GM04503 (cell line): ENCODE measurements around the gene SKA1.
"Not testable (repeated sequence)": the region's sequence is repeated elsewhere in the genome, so short reads cannot be mapped to it uniquely, and the experiment has no call there.

Source experiments
- DNase-seq: peaks from one replicate; pipeline ENCODE4 v3.0.0-alpha.2; 2012; ENCODE audit warnings: low read depth

Gene SKA1

DNA sequence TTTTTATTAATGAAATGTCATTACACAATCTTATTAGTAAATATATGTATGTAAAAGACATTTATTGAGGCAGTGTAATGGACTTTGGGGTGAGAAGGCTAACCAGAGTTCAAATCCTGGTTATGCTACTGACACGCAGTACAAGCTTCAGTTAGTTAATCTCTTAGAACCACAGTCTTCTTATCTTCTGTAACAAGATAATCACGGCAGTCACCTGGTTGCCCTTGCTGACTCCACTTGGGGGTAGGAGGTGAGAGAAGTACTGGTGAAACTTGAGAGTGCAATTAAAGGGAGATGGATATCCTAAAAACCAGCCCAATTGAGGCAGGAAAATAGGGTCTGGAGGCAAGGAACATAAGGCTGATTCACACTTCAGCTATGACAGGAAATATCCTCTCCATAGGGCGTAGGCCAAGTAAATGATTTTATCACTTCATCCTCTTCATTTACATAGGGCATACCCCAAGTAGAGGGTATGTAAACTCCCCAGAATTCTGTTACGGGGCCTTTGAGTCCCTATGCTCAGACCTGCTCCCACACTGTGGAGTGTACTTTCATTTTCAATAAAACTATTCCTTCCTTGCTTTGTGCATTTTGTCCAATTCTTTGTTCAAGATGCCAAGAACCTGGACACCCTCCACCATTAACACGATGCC lies 21.3 kb downstream of the SKA1 start:
- DNase-seq, result no peak

DNA sequence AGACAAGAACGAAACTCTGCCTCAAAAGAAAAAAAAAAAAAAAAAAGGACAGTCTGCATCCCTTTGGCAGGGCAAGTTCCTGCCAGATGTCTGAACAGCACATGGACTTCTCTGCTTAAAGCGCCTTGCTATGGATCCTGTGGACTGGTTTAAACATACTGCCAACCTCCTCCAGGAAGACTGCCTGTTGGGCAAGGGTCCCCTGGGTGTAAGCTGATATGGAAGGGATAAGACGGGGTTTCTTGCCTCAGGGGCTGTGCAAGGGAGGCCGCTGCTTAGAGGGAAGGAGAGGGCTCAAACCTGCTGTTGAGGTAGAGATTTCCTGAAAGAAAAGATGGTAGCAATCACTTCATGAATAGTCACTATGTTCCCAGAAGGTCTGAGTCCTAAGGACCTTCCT lies 22.2 kb downstream of the SKA1 start:
- DNase-seq, result no peak

DNA sequence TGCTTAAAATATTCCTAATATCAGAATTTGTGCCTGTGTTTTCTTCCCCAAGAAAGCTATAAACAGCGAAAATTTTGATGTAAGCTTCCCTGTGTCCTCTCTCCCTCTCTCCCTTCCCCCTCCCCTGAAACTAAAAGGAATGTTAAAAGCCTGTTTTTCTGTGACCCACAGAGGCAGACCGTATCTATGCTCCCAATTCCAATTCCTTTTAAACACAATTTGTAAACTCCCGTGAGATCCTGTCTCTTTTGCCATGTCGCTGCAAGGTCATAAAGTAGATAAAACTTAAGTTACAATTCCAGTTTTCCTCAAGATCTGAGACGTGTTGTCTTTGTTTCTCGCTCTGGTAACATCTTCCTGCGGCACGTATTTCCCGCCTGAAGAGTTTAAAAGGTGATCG lies 23.3 kb downstream of the SKA1 start:
- no peak for DNase-seq

DNA sequence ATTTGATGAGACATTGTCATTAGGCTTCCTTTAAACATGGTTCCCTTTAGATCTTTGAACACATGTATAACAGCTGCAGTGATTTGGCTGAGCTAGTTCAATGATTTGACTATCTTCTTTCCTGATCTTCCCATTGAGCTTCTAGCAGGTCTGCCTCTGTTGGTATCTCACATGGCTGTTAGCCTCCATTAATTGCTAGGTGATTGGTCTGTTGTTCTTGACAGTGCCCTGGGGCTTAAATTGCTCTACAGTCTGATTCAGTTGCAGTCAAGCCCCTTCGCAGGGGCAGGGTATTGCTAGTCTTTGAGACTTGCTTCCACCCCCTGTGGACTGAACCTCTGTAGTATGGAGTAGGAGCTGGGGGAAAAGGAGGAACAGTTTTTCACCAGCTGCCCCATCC lies 24.1 kb downstream of the SKA1 start:
- no peak for DNase-seq

DNA sequence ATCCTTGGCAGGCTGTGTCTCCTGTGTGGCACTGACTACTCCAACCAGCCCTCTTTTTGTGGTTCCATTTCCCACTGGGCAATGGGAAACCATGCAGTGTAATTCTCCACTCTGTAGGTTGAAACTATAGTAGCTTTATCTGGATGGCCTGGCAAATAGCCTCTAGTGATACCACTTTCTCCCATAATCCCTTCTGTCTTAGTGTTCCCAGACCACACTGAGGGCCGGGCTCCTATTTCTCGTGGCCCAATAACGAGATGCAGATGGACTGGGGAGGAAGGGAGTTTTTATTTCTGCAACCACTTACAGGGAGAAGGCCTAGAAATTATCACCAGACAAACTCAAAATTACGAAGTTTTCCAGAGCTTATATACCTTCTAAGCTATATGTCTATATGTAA lies 24.7 kb downstream of the SKA1 start:
- DNase-seq, result no peak

DNA sequence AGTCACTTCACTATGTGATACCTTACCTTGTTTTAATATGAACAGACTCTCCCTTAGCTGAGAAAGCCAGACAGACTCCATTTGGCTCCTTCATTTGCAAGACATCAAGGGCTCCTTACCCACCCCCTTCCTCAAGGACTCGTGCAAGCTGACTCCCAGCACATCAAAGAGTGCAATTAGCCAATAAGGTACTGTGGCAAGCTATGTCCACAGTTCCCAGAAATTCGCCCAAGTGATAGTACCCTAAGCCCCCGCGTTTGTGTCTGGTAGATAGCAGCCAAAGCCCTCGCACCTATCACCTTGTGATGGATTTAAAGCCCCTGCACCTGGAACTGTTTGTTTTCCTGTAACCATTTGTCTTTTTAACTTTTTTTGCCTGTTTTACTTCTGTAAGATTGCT lies 25.6 kb downstream of the SKA1 start:
- not testable (repeated sequence) for DNase-seq

DNA sequence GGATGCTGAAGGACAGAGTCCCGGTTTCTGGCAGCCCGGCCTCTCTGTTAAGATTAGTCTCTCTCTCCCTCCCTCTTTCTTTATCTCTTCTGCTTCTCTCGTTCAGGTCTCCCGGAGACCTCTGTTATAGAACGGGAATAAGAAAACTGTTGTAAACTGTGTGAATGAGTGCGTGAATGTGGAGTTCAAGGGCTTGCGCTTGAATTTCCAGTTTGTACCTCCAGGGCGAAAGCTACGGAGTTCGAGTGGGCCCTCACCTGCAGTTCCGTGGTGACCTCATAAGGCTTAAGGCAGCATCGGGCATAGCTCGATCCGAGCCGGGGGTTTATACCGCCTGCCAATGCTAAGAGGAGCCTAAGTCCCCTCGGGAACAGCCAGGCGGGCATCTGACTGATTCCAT lies 26.4 kb downstream of the SKA1 start:
- DNase-seq, result no peak

DNA sequence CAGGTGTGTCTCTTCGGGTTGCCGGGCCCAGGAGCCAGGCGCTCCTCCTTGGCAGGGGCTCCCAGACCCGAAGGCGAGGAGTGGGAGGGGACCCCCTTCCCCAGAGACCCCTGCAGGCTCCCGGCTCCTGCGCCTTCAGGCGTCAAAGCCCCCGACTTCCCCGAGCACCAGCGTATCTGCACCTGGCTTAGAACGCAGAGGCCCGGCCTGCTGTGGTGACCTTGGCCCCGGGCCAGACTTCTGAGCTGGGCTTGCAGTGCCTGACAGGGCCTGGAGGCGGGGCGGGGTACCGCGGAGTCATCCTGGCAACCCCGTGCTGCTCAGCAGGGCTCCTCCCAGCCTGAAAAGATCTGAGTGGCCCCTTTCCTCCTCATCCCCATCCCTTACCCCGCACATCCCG lies 27.0 kb downstream of the SKA1 start:
- no peak for DNase-seq

DNA sequence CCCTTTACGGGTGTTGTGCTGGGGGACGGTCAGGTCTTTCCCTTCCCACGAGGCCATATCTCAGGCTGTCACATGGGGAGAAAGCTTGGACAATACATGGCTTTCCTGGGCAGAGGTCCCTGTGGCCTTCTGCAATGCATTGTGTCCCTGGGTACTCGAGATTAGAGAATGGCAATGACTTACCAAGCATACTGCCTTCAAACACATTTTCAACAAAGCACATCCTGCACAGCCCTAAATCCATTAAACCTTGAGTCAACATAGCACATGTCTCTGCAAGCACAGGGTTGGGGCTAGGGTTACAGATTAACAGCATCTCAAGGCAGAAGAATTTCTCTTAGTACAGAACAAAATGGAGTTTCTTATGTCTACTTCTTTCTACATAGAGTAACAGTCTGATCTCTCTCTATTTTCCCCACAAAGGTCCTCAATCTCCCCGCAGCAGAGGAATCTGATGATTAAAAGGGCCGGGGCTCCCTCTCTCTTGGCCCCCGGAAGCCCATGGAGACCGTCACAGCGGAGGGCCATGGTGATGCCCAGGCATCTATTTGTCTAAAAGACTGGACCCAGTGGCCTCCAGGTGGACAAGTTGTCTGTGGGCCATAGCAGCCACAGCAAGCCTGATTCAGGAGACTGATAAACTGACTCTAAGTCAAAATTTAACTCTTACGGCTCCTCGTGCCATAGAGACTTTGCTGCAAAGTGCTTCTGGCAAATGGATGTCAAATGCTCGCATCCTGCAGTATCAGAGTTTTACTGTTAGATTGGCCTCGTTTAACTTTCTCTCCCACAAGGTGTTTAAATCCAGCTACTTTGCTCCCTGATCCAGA lies 30.1 kb downstream of the SKA1 start:
- not testable (repeated sequence) for DNase-seq

DNA sequence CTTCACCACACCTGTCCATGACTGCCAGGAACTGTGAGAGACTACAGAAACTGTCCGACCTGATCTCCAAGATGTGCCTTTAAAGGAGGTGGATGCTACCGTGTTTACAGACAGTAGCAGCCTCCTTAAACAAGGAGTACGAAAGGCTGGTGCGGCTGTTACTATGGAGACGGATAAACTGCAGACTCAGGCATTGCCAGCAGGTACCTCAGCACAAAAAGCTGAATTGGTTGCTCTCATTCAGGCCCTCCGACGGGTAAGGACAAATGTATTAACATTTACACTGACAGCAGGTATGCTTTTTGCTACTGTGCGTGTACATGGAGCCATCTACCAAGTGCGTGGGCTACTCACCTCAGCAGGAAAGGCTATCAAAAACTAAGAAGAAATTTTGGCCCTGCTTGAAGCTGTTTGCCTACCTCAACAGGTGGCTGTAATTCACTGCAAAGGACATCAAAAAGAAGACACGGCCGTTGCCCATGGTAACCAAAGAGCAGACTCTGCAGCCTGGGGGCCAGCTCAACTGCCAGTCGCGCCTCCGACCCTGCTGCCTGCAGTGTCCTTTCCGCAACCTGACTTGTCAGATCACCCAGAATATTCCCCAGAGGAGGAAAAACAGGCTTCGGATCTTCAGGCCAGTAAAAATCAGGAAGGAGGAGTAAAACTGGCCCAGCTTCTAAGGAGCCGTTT lies 30.9 kb downstream of the SKA1 start:
- DNase-seq, result no peak

DNA sequence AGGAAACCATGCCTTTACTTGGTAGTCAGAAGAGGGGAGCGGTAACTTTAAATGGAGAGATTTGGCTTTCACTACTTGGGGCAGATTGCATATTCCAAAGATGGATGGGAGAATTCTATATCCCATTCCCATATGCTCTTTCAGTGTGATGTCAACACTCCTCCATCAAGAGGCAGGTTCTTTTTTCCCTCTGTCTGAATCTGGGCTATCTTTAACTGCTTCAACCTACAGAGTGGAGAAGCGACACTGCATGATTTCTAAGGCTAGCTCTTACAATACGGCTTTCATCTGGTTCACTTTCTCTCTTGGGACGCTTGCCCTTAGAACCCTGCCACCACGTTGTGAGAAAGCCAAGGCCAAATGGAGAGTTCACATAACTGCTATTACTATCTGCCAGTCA lies 34.4 kb downstream of the SKA1 start:
- DNase-seq, result no peak

DNA sequence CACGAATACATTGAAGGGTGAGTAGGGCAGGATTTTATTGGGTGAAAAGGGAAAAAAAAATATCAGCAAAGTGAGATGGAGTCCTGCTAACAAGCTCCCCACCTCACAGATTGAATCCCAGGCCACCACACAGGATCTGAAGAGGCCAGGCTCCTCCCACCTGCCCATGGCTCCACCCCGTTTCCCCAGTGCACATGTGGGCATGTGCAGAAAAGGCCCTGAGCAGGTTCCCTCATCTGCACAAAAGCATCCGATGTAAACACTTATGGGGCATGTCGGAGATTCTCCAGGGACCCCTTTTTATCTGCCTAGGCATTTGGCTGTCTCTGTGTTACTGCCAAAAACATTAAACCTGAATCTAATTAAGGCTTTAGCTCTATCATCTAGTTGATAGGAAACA lies 35.2 kb downstream of the SKA1 start:
- DNase-seq, result no peak

DNA sequence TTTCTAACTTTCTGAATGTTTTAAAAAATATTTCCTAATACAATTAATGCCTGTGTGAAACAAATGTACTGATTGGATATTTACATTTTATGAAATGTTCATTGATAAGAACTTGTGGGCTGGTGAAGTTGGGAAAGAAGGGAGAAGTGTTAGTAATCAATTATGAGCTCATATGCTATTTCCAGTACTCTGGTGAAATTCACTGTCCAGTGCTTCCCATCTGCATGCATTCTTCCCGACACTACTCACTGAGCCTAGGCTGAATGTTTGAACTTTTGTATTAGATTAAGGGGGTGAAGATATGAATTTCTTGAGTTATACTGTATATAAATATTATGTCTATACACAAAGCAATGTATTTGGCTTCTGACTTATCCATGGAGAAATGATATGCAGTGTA lies 36.0 kb downstream of the SKA1 start:
- DNase-seq, result no peak

DNA sequence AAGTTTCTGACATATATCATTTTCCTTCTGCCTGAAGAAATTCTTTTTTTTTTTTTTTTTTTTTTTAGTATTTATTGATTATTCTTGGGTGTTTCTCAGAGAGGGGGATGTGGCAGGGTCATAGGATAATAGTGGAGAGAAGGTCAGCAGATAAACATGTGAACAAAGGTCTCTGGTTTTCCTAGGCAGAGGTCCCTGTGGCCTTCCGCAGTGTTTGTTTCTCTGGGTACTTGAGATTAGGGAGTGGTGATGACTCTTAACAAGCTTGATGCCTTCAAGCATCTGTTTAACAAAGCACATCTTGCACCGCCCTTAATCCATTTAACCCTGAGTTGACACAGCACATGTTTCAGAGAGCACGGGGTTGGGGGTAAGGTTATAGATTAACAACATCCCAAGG lies 42.0 kb downstream of the SKA1 start:
- not testable (repeated sequence) for DNase-seq

DNA sequence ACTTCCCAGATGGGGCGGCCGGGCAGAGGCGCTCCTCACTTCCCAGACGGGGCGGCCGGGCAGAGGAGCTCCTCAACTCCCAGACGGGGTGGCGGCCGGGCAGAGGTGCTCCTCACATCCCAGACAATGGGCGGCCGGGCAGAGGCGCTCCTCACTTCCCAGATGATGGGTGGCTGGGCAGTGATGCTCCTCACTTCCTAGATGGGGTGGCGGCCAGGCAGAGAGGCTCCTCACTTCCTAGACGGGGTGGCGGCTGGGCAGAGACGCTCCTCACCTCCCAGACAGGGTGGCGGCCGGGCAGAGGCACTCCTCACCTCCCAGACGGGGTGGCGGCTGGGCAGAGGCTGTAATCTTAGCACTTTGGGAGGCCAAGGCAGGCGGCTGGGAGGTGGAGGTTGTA lies 42.9 kb downstream of the SKA1 start:
- not testable (repeated sequence) for DNase-seq

DNA sequence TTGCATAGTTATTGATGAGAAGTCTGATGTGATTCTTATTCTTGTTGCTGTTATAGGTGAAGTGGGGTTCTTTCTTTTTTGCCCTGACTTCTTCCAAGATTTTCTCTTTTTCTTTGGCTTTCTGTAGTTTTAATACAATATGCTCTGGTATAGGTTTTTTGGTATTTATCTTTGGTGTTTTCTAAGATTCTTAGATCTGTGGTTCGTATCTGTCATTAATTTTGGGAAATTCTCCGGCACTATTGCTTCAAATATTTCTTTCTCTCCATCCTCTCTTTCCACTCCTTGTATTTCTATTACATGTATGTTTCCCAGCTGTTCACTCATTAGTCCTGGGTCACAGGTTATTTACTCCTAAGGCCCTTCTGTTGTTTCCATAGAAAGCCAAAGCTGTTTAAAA lies 43.8 kb downstream of the SKA1 start:
- no peak for DNase-seq

DNA sequence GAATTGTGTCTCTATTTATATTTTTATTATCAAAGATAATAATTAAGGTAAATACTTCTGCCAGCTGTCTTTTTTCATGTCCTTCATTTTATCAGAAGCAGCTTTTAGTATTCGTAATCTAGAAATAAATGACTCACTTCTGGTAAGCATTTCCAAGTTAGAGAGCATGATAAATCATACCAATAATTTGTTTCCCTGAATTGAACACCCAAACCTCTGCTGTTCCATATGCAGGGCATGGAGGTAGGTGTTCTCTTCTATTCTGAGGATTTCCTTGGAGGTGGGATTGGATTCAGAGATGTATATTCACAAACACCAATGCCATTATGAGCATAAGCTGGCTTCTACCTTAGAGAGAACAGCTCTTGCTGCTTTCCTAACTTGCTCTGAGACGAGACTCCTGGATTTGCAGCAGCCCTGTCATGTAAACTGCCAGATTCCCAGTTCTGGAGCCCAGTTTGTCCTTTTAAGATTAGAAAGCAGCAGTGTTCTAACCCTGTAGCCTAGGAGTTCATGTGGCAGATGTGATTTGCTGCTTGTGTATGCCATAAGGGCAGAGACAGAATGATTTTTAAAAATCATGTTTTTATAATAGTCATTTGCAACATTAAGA lies 47.5 kb downstream of the SKA1 start:
- no peak for DNase-seq

DNA sequence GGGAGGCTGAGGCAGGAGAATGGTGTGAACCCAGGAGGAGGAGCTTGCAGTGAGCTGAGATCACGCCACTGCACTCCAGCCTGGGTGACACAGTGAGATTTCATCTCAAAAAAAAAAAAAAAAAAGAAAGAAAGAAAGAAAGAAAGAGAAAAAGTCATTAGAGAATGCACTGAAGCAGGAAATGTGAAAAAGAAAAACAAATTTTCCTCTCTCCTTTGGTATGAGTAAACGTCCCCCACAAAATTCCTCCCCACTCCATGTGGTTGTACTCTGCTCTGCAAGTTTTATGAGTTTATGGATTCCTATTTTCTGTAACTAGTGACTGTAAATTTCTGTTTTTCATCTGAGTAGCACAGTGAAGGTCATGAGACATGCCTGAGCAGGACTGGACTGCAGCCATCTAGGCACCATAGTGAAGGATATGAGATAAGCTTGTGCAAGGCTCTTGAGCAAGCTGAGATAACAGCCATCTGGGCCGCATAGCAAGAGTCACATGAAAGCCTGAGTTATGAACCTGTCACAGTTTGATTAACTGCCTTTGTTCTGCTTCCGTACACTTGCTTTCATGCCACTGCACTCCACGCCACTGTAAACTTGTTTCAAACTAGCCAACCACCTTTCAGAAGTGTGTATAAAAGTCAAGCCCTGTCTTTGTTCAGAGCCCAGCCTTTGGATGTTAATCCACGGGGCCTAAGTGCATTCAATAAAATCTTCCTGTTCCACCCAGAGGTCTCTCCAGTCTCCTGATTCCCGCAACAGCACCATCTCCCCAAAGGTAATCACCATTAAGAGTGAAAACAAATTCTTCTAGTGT lies 50.2 kb downstream of the SKA1 start:
- no peak for DNase-seq

DNA sequence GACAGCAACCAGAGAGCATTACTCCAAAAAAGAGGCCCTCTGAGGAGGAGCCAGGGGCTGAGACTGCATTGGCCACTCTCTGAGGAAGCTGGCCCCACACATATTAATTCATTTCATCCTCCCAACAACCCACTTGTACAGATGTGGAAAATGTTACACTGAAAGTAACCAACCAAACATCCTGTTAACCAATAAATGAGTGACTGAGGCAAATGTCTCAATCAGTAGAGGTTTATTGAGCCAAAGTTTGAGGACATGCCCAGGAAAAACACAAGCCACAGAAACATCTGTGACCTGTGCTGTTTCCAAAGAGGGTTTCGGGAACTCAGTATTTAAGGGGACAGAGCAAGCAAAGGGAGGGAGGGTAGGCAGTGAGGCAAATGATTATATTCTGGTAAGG lies 53.0 kb downstream of the SKA1 start:
- DNase-seq, result no peak

DNA sequence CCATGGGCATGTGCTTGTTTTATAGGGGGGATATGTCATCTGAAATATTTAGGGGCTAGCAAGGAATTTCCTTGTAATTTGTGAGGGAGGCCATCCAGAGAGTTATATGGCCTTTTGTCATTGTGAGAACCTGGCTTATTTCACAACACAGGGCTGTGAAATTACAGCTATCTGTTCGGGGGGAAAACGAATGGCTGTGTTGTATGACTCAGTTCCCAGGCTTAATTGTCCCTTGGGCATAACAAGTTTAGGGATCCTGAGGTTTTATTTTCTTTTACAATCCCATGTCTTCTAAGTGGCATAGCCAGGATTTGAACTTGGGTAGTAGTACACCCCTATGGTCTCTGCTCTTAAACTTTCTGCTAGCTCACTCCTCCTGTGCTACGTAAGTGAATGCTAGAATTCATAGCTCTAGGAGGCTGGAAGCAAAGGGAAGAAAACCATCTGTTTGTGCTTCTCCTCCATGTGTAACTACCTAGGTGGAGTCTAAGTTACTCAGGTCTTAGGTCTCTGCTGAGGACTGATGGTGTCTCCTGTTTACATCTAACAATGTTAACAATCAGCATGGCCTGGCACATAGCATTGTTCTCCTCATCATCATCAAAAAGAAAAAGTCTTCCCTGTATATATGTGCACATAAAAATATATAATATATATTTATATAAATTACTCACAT lies 53.8 kb downstream of the SKA1 start:
- DNase-seq, result no peak

DNA sequence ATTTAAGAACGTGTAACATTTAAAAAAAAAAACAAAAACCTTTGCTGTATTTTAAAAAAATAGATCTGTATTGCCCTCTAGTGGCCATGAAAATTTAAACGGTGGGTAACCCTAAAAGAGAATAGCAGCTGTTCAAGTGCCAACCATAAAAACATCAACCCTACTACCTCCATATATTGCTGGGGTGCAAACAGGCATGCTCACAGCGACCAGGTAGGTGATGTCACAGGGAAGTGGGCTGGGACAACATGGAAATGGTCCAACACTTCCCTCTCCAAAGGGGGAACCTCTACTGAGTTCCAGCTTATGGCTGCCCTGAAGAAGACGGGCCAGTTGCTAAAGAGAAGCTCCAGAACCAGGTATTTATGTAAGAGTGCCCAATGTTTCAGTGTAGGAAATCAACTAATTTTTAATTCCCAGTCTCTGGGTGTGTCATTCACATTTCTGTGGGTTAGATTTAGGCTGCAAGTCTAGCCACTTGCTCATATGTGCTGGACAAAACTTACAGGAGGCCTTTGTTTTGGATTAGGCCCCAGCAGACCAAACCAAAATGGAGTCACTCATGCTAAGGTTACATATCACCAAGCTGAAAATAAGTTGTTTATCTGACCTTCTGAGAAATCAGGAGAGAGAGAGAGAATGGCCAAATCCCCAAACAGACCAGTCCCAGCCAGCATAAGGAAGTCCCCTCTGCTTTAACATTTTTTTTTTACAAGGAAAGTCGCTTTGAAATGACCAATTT lies 54.5 kb downstream of the SKA1 start:
- DNase-seq, result no peak
